CD8-positive, alpha-beta memory T cell (primary cell): Measurements from ENCODE around the gene CAB39L. TPM values are rescaled to one million over a fixed set of nuclear protein-coding genes. Genes with fewer than 3 reads are reported as not detected.

Source experiments
- CTCF ChIA-PET: fragments of 350-600 bp; sonication (Branson Sonifier 250); formaldehyde crosslinking; loops from one replicate; lab custom pipeline; 2021; ENCODE audit warnings: antibody characterized with exemption; lab: Charles Lee
- POLR2A ChIA-PET: fragments of 350-600 bp; sonication (Branson Sonifier 250); formaldehyde crosslinking; loops from one replicate; lab custom pipeline; 2021; ENCODE audit warnings: antibody characterized with exemption; lab: Charles Lee
- DNase-seq, 5 donors: peaks; one replicate each; pipeline versions ENCODE4 v3.0.0 to v3.0.0-alpha.2; 2020 to 2022; ENCODE audit warnings: mixed read lengths in 1 of 5
- H3K27ac ChIP-seq: one replicate; pipeline ENCODE4 v1.7.0; 2013; ENCODE audit warnings: low read depth, mild to moderate bottlenecking, low read length, moderate library complexity
- H3K27me3 ChIP-seq: 2 replicates; pipeline ENCODE4 v1.7.0; 2013; ENCODE audit warnings: low read length, mild to moderate bottlenecking; ENCODE audit not compliant: insufficient read depth, poor library complexity, severe bottlenecking
- H3K36me3 ChIP-seq: 2 replicates; pipeline ENCODE4 v1.7.0; 2013; ENCODE audit warnings: mild to moderate bottlenecking, low read length, moderate library complexity; ENCODE audit not compliant: insufficient read depth
- H3K4me1 ChIP-seq: 2 replicates; pipeline ENCODE4 v1.7.0; 2013; ENCODE audit warnings: mild to moderate bottlenecking, low read length, moderate library complexity; ENCODE audit not compliant: insufficient read depth
- H3K4me3 ChIP-seq: 2 replicates; pipeline ENCODE4 v1.7.0; 2013; ENCODE audit warnings: mild to moderate bottlenecking, low read length
- H3K9me3 ChIP-seq: 2 replicates; pipeline ENCODE4 v1.7.0; 2013; ENCODE audit warnings: mild to moderate bottlenecking, low read length
- H3K27ac Mint-ChIP-seq, 8 donors: one replicate each; pipeline ENCODE4 v1.8.0; 2020 to 2021; ENCODE audit warnings: mixed read lengths in 8 of 8, mild to moderate bottlenecking in 6 of 8, inconsistent platforms in 3 of 8, moderate library complexity in 3 of 8
- H3K27me3 Mint-ChIP-seq, 2 donors: one replicate each; pipeline ENCODE4 v1.8.0; 2020 to 2021; ENCODE audit warnings: mixed read lengths in 2 of 2, mild to moderate bottlenecking in 1 of 2, moderate library complexity in 1 of 2
- H3K36me3 Mint-ChIP-seq, 3 donors: one replicate each; pipeline ENCODE4 v1.8.0; 2020 to 2021; ENCODE audit warnings: mixed read lengths in 3 of 3, inconsistent platforms in 1 of 3, mild to moderate bottlenecking in 1 of 3
- H3K4me1 Mint-ChIP-seq, 3 donors: one replicate each; pipeline ENCODE4 v1.8.0; 2020 to 2021; ENCODE audit warnings: mixed read lengths in 3 of 3, inconsistent platforms in 1 of 3, mild to moderate bottlenecking in 1 of 3
- H3K4me3 Mint-ChIP-seq, 7 donors: one replicate each; pipeline ENCODE4 v1.8.0; 2020 to 2021; ENCODE audit warnings: mixed read lengths in 7 of 7, mild to moderate bottlenecking in 6 of 7, moderate library complexity in 4 of 7, inconsistent platforms in 2 of 7
- H3K9me3 Mint-ChIP-seq, 5 donors: one replicate each; pipeline ENCODE4 v1.8.0; 2020 to 2022; ENCODE audit warnings: mixed read lengths in 5 of 5, mild to moderate bottlenecking in 3 of 5, moderate library complexity in 2 of 5, inconsistent platforms in 1 of 5
- polyA plus RNA-seq: library from polyadenylated mRNA; unstranded; fragments of 300-500 nt; fragmentation: Illumina TruSeq; gene quantifications from one replicate; pipeline ENCODE4 v1.2.3, GENCODE V29; 2021
- total RNA-seq, 2 experiments: library from RNA; stranded (reverse); gene quantifications; one replicate each; pipeline ENCODE4 v1.2.3, GENCODE V29; 2021

Gene CAB39L
- total and polyA plus RNA-seq, 3 experiments from 2014 or later = 4.7 to 7.4 (median 5.8) TPM

DNA sequence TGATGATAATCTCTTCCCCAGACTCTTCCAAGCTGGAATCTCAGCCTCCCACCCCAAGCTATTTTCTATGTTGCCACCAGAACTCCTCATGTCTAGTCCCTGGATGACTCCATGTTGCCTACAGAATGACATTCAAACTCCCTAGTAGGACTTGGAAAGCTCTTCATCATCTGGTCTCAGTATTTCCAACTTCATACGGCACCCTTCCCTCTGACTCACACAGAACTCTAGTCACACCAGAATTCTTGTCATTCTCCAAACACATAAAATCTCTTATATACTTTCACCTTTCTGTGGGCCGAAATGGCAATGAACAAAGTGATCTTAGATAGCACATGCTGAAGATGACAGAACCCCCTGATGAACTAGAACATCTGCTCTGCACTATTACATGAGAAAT, 86.2 kb downstream of the CAB39L start:
- Mint-ChIP-seq H3K27ac (no peak overlapping the region), H3K36me3 (peaks cover 17 to 25% (median 18%) of the 10 kb centered on the region in 3 donors), H3K4me1 (no peaks in the 10 kb centered on the region), H3K27me3 (no peaks in the 10 kb centered on the region), H3K4me3 (no peak overlapping the region), H3K9me3 (peaks cover 2 to 4% (median 3%) of the 10 kb centered on the region in 5 donors)
- no peaks in the 10 kb centered on the region for H3K9me3 ChIP-seq
- no peak for DNase-seq
- H3K4me3 ChIP-seq = no peak overlapping the region
- ChIA-PET POLR2A (no interaction called here), CTCF (no interaction called here)
- H3K27ac ChIP-seq = no peak overlapping the region
- H3K4me1 ChIP-seq = no peaks in the 10 kb centered on the region
- H3K36me3 ChIP-seq = no peaks in the 10 kb centered on the region
- H3K27me3 ChIP-seq = no peaks in the 10 kb centered on the region

DNA sequence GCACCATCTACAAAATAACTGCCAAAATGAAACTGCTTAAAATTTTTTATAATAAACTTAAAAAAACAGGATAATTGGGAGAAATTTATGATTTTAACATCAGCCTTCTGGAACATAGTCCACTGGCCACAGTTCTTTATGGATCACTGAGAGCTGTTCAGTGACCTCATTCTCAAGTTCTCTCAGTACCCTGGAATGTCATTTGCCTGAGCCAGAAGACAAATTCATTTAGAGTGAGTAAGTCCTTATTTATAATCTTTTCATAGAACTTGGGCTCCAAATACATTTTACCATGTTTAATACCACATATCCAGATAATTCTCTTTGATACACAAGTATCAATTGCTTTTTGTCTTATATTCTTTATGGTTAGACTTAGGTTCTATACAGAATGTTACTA, 87.6 kb downstream of the CAB39L start:
- CTCF ChIA-PET = no interaction called here
- Mint-ChIP-seq H3K9me3 (no peaks in the 10 kb centered on the region), H3K4me3 (no peak overlapping the region), H3K27me3 (no peaks in the 10 kb centered on the region), H3K4me1 (no peaks in the 10 kb centered on the region), H3K27ac (no peak overlapping the region), H3K36me3 (peaks cover 15 to 19% (median 16%) of the 10 kb centered on the region in 3 donors)
- no peak overlapping the region for H3K4me3 ChIP-seq
- H3K27me3 ChIP-seq = no peaks in the 10 kb centered on the region
- DNase-seq = no peak
- H3K9me3 ChIP-seq = no peaks in the 10 kb centered on the region
- no peak overlapping the region for H3K27ac ChIP-seq
- POLR2A ChIA-PET = no interaction called here
- H3K36me3 ChIP-seq = no peaks in the 10 kb centered on the region
- no peaks in the 10 kb centered on the region for H3K4me1 ChIP-seq

DNA sequence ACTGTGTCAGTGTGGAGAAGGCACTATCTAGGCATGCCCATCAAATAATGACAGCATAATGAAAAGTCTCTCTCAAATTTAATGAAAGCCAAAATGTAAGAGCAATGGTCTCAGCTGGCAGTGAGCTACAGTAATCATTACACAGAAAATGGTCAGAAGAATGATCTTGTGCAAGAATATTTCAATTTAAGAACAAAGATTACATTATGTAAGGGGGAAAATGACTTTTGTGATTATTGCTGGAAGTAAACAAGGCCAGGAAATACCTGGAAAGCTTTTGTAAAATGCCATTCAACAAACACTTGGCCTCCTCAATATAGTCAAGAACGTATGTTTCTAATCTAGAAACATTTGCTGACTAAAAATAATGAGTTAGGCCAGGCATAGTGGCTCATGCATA, 89.1 kb downstream of the CAB39L start:
- no peaks in the 10 kb centered on the region for H3K27me3 ChIP-seq
- no peak for DNase-seq
- CTCF ChIA-PET = no interaction called here
- Mint-ChIP-seq H3K36me3 (peaks cover 10 to 21% (median 17%) of the 10 kb centered on the region in 3 donors), H3K4me3 (no peak overlapping the region), H3K27ac (no peak overlapping the region), H3K27me3 (no peaks in the 10 kb centered on the region), H3K4me1 (peaks cover 0 to 7% (median 4%) of the 10 kb centered on the region in 3 donors), H3K9me3 (no peaks in the 10 kb centered on the region)
- no peaks in the 10 kb centered on the region for H3K9me3 ChIP-seq
- no peaks in the 10 kb centered on the region for H3K4me1 ChIP-seq
- no peak overlapping the region for H3K4me3 ChIP-seq
- H3K27ac ChIP-seq = no peak overlapping the region
- no peaks in the 10 kb centered on the region for H3K36me3 ChIP-seq
- POLR2A ChIA-PET = no interaction called here

DNA sequence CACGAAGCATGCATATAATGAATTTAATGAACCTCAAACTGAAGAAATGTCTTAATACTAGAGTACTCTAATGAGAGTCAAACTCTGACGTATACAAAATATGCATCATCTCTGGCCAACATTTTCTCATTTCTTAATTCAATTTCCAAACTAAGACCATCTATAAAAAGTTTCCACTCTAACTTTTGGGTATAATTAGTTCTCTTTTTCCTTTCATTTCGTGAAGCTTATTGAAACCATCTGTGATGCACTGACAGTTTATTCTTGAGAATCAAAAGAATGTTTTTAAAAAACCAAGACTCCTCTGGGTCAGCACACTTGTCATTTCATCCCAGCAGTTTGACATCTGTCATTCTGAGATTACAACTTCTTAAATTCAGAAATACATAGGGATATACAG, 90.0 kb downstream of the CAB39L start:
- no peak overlapping the region for H3K27ac Mint-ChIP-seq
- peaks cover 7 to 18% (median 16%) of the 10 kb centered on the region in 3 donors for H3K36me3 Mint-ChIP-seq
- Histone ChIP-seq H3K36me3 (no peaks in the 10 kb centered on the region), H3K9me3 (no peaks in the 10 kb centered on the region), H3K4me1 (no peaks in the 10 kb centered on the region), H3K27me3 (no peaks in the 10 kb centered on the region), H3K4me3 (no peak overlapping the region), H3K27ac (no peak overlapping the region)
- no peak overlapping the region for H3K4me3 Mint-ChIP-seq
- CTCF ChIA-PET = no interaction called here
- POLR2A ChIA-PET = no interaction called here
- no peaks in the 10 kb centered on the region for H3K27me3 Mint-ChIP-seq
- no peak for DNase-seq
- H3K4me1 Mint-ChIP-seq = peaks cover 0 to 8% (median 5%) of the 10 kb centered on the region in 3 donors
- no peaks in the 10 kb centered on the region for H3K9me3 Mint-ChIP-seq

DNA sequence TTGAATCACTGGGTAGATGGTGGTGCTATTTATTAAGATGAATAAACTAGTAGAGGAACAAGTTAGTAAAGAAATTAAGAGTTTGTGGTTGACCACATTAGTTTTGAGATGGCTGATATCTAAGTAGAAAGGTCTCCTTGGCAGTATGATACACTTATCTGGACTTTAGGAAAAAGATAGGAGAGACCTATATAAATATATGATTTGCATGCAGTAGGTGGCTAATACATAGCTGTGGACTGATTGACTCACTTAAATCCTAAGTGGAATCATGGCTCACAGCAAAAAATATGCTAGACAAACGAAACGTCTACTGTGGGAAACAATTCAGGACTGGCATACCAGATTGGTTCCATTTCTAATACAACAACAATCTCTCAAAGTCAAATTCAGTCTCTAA, 92.0 kb downstream of the CAB39L start:
- H3K27me3 Mint-ChIP-seq = no peaks in the 10 kb centered on the region
- H3K27me3 ChIP-seq = no peaks in the 10 kb centered on the region
- CTCF ChIA-PET = no interaction called here
- POLR2A ChIA-PET = no interaction called here
- peaks cover 4 to 14% (median 13%) of the 10 kb centered on the region in 3 donors for H3K36me3 Mint-ChIP-seq
- H3K4me3 ChIP-seq = no peak overlapping the region
- no peak overlapping the region for H3K27ac ChIP-seq
- no peaks in the 10 kb centered on the region for H3K9me3 Mint-ChIP-seq
- no peaks in the 10 kb centered on the region for H3K36me3 ChIP-seq
- no peak overlapping the region for H3K27ac Mint-ChIP-seq
- no peaks in the 10 kb centered on the region for H3K9me3 ChIP-seq
- no peak for DNase-seq
- H3K4me1 ChIP-seq = no peaks in the 10 kb centered on the region
- peaks cover 0 to 8% (median 5%) of the 10 kb centered on the region in 3 donors for H3K4me1 Mint-ChIP-seq
- H3K4me3 Mint-ChIP-seq = no peak overlapping the region

DNA sequence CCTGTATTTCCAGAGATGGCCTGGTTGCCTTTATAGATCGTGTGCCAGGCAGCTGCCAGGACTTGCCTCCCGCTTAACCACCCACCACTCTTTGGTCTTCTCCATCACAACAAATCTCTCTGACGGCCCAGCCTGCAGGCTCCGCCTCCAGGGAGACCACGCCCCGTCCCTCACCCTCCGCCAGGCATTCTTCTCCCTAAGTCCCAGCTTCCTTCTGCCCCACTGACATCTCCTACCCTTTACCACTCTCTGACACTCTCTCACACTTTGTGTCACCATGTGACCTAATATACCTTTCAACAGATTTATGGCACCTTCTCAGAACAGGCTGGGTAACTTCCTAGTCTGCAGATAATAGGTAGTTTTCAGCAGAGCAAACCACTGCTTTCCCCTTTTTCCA, 95.1 kb downstream of the CAB39L start:
- CTCF ChIA-PET = no interaction called here
- Histone ChIP-seq H3K27ac (no peak overlapping the region), H3K27me3 (no peaks in the 10 kb centered on the region), H3K36me3 (no peaks in the 10 kb centered on the region), H3K9me3 (no peaks in the 10 kb centered on the region), H3K4me3 (no peak overlapping the region), H3K4me1 (no peaks in the 10 kb centered on the region)
- DNase-seq = no peak
- Mint-ChIP-seq H3K4me3 (no peak overlapping the region), H3K36me3 (peaks cover 4 to 13% (median 11%) of the 10 kb centered on the region in 3 donors), H3K9me3 (no peaks in the 10 kb centered on the region), H3K4me1 (peaks cover 0 to 8% (median 5%) of the 10 kb centered on the region in 3 donors), H3K27ac (no peak overlapping the region), H3K27me3 (no peaks in the 10 kb centered on the region)
- POLR2A ChIA-PET = no interaction called here

DNA sequence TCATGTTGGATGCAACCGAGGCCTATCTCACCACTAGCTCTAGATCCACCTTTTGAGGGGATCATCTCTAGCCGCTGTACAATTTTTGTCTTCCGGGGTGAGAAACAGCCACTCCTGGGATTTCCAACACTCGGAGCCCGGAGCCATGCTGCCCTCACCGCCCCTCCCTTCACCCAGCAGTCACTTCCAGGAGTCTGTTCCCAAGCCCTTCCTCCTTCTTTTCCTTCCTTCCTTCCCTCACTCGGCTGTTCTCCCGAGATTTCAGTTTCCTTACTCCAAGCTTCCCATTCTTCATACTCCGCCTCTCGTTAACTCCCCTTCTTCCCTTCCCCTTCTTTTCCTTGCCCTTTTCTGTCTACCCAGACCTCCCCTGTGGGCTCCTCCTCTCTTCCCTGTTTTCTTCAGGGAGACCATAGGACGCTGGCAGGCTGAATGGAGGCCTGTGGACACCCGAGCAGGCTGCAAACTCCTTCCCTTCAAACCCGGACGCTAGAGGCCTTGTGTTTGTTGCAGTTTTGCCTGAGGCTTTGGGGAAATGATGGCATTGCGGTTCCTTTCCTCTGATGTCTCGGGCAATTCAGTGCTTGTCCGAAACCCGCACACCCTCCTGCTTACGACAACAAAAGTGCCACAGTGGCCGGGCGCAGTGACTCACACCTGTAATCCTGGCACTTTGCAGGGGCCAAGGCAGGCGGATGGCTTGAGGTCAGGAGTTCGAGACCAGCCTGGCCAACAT, 96.0 kb downstream of the CAB39L start:
- ChIA-PET POLR2A (no interaction called here), CTCF (no interaction called here)
- Mint-ChIP-seq H3K4me3 (no peak overlapping the region), H3K27me3 (no peaks in the 10 kb centered on the region), H3K27ac (no peak overlapping the region), H3K9me3 (no peaks in the 10 kb centered on the region), H3K4me1 (peaks cover 0 to 8% (median 5%) of the 10 kb centered on the region in 3 donors), H3K36me3 (peaks cover 4 to 13% (median 12%) of the 10 kb centered on the region in 3 donors)
- H3K27ac ChIP-seq = no peak overlapping the region
- no peak overlapping the region for H3K4me3 ChIP-seq
- H3K27me3 ChIP-seq = no peaks in the 10 kb centered on the region
- DNase-seq = no peak
- no peaks in the 10 kb centered on the region for H3K4me1 ChIP-seq
- no peaks in the 10 kb centered on the region for H3K36me3 ChIP-seq
- no peaks in the 10 kb centered on the region for H3K9me3 ChIP-seq

DNA sequence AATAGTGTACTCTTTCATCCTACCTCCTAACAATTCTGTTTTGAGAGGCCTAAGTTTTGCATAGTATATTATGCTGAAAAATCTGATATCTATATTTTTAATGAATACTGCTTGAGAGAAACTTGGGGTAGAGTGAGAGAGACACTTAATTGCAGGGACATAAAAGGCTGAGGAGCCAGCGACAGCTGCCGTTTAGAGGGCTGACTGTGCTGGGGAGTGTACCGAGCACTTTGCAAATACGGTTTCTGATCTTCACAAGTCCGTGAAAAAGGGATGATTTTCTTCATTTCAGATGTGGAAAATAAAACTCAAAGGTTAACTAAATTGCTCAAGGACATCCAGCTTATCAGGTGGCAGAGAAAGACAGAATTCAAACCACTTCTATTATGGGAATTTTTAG, 97.4 kb downstream of the CAB39L start:
- Histone ChIP-seq H3K4me3 (no peak overlapping the region), H3K9me3 (no peaks in the 10 kb centered on the region), H3K36me3 (no peaks in the 10 kb centered on the region), H3K27me3 (no peaks in the 10 kb centered on the region), H3K27ac (no peak overlapping the region), H3K4me1 (no peaks in the 10 kb centered on the region)
- ChIA-PET POLR2A (no interaction called here), CTCF (no interaction called here)
- no peak for DNase-seq
- no peaks in the 10 kb centered on the region for H3K9me3 Mint-ChIP-seq
- H3K4me3 Mint-ChIP-seq = no peak overlapping the region
- H3K36me3 Mint-ChIP-seq = peaks cover 4 to 12% (median 9%) of the 10 kb centered on the region in 3 donors
- peaks cover 0 to 8% (median 5%) of the 10 kb centered on the region in 3 donors for H3K4me1 Mint-ChIP-seq
- no peaks in the 10 kb centered on the region for H3K27me3 Mint-ChIP-seq
- peak overlapping the region in 1 of 8 donors; percentile 56 for H3K27ac Mint-ChIP-seq
